ENCODE data around the gene PPFIBP2.

GRCh38 chr11:7657306-7658025, 143.7 kb downstream of the PPFIBP2 start:
- TF ChIP-seq, protein P1, sequence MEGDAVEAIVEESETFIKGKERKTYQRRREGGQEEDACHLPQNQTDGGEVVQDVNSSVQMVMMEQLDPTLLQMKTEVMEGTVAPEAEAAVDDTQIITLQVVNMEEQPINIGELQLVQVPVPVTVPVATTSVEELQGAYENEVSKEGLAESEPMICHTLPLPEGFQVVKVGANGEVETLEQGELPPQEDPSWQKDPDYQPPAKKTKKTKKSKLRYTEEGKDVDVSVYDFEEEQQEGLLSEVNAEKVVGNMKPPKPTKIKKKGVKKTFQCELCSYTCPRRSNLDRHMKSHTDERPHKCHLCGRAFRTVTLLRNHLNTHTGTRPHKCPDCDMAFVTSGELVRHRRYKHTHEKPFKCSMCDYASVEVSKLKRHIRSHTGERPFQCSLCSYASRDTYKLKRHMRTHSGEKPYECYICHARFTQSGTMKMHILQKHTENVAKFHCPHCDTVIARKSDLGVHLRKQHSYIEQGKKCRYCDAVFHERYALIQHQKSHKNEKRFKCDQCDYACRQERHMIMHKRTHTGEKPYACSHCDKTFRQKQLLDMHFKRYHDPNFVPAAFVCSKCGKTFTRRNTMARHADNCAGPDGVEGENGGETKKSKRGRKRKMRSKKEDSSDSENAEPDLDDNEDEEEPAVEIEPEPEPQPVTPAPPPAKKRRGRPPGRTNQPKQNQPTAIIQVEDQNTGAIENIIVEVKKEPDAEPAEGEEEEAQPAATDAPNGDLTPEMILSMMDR (IDR thresholded peaks at IDR 0.05; ENCODE audit: insufficient read depth, low read depth, low read length): peak; percentile 45
- TF ChIP-seq EZH2 (IDR thresholded peaks at IDR 0.05; ENCODE audit: insufficient read depth, low read length): no peak
